D721Med (cell line): ENCODE data around the gene INPP5K.

Experiments
- DNase-seq: peaks from one replicate; pipeline ENCODE4 v3.0.0; 2011; ENCODE audit warnings: low spot score; ENCODE audit not compliant: insufficient read length
- FAIRE-seq: peaks from 2 replicates; lab custom pipeline; 2011; peaks lifted over from hg19 to GRCh38; lab: Jason Lieb, UNC
- CTCF ChIP-seq: IDR thresholded peaks from 2 replicates; pipeline ENCODE4 v1.5.1; 2012; ENCODE audit warnings: mild to moderate bottlenecking, control low read depth; ENCODE audit not compliant: insufficient read depth; ENCODE audit errors: missing control alignments

INPP5K gene

GRCh38 chr17:1467258-1467657 is 49.2 kb downstream of the INPP5K start:
- TF ChIP-seq CTCF = no peak
- no peak for FAIRE-seq
- DNase-seq = no peak

GRCh38 chr17:1464186-1464585 is 52.2 kb downstream of the INPP5K start:
- TF ChIP-seq CTCF = no peak
- no peak for FAIRE-seq
- no peak for DNase-seq

GRCh38 chr17:1462164-1463112 is 54.0 kb downstream of the INPP5K start:
- FAIRE-seq = peak; percentile 48
- DNase-seq = no peak
- no peak for TF ChIP-seq CTCF

GRCh38 chr17:1461198-1461944 is 55.0 kb downstream of the INPP5K start:
- TF ChIP-seq CTCF = no peak
- FAIRE-seq (no peak), DNase-seq (no peak)

- no peak for DNase-seq
Observed at GRCh38 chr17:1460233-1460632, 56.2 kb downstream of the INPP5K start.

GRCh38 chr17:1455797-1456599 is 60.4 kb downstream of the INPP5K start, which contains the start of gene CRK:
TSS of gene CRK (minus strand) at chr17:1456232. CDS start at chr17:1456117, 115 bp downstream.
- no peak for TF ChIP-seq CTCF
- no peak for FAIRE-seq

More at GRCh38 chr17:1460233-1460632, 56.2 kb downstream of the INPP5K start:
- TF ChIP-seq CTCF = no peak
- no peak for FAIRE-seq

More at GRCh38 chr17:1455797-1456599, 60.4 kb downstream of the INPP5K start, which contains the start of gene CRK:
- DNase-seq = peak; percentile 98
